ENCODE data around the gene CSNK2B. TPM values are rescaled to one million over a fixed set of nuclear protein-coding genes. Genes with fewer than 3 reads are reported as not detected.
A peak's percentile ranks its signal among the peaks of the same experiment; 100 is the strongest.

CSNK2B gene
- total and polyA plus RNA-seq, 9 of the 15 experiments (the other 6 are each of a cell fraction or from before 2014, with no cell fraction given) = 120 to 1,126 (median 529) TPM

- TF ChIP-seq XRCC3 (IDR thresholded peaks at IDR 0.05) (no peak), POLR2G (IDR thresholded peaks at IDR 0.05; ENCODE audit: low read depth, low read length) (peak; percentile 37), THRB (CRISPR knock-in tag; conservative IDR thresholded peaks at IDR 0.05) (peak; percentile 86), IRF1 (CRISPR knock-in tag; IDR thresholded peaks at IDR 0.05; ENCODE audit: borderline replicate concordance) (no peak; the same call in 1 of the 2 replicates), ZNF584 (CRISPR knock-in tag; IDR thresholded peaks at IDR 0.05; ENCODE audit: low read depth) (no peak), PML (IDR thresholded peaks at IDR 0.05; ENCODE audit: low read length) (peak; percentile 70), MAFK (IDR thresholded peaks at IDR 0.05; ENCODE audit: low read length) (peak; percentile 26; the same call in 1 of the 2 replicates), SRSF3 (IDR thresholded peaks at IDR 0.05; ENCODE audit: insufficient read depth, low read length) (peak; percentile 95; the same call in 1 of the 2 replicates), PTRF (tag; IDR thresholded peaks at IDR 0.05) (no peak), GTF2B (IDR thresholded peaks at IDR 0.05; ENCODE audit: extremely low read depth, insufficient read length) (no peak), CTCF (IDR thresholded peaks at IDR 0.05 in 2 of 3, conservative IDR thresholded peaks at IDR 0.05 in 1 of 3; ENCODE audit: insufficient read depth in 2 of 3, low read depth in 1 of 3, low read length in 3 of 3) (peak in 1 of 3 experiments; percentile 19; a peak in 1 of 6 replicates), CBFB (CRISPR knock-in tag; IDR thresholded peaks at IDR 0.05) (peak; percentile 98), MEIS2 (IDR thresholded peaks at IDR 0.05; ENCODE audit: partially characterized antibody) (peak; percentile 91), CTCFL (IDR thresholded peaks at IDR 0.05; ENCODE audit: borderline replicate concordance, insufficient read depth, low read depth, low read length, poor library complexity, severe bottlenecking) (peak; percentile 5), NCOR1 (IDR thresholded peaks at IDR 0.05) (no peak), PPARD (CRISPR knock-in tag; IDR thresholded peaks at IDR 0.05) (no peak), KLF10 (CRISPR knock-in tag; IDR thresholded peaks at IDR 0.05) (no peak; the same call in 1 of the 2 replicates), DNMT1 (IDR thresholded peaks at IDR 0.05) (no peak), TAF7 (tag; IDR thresholded peaks at IDR 0.05) (peak; percentile 45; the same call in 1 of the 2 replicates), KLF13 (tag; IDR thresholded peaks at IDR 0.05; ENCODE audit: borderline replicate concordance, low read depth) (0 out of 2 replicates have a peak, but pooled peaks have one; percentile 52), ASH1L (IDR thresholded peaks at IDR 0.05; ENCODE audit: borderline replicate concordance, low read depth, partially characterized antibody) (no peak)
Measured at GRCh38 chr6:31664790-31665500, 935 bp upstream of the CSNK2B start, which contains the start of gene GPANK1 (continued).
